HepG2 (cell line): ENCODE data around the gene TMEM198. TPM values are rescaled to one million over a fixed set of nuclear protein-coding genes. Genes with fewer than 3 reads are reported as not detected.

Source experiments
- EZH2 ChIP-seq: conservative IDR thresholded peaks from 2 replicates; pipeline ENCODE4 v1.6.1; 2012; ENCODE audit warnings: mild to moderate bottlenecking, low read depth, low read length, moderate library complexity
- FIP1L1 ChIP-seq: fragments of 200-400 bp; formaldehyde crosslinking; IDR thresholded peaks from 2 replicates; pipeline ENCODE4 v1.6.1; 2018; ENCODE audit warnings: low read depth, mild to moderate bottlenecking, low read length, moderate library complexity, borderline replicate concordance; ENCODE audit not compliant: insufficient read depth
- KLF11 ChIP-seq: IDR thresholded peaks from 2 replicates; pipeline ENCODE4 v1.6.1; 2016; ENCODE audit warnings: missing compliant biosample characterization
- NFKBIZ ChIP-seq: IDR thresholded peaks from 2 replicates; pipeline ENCODE4 v1.6.1; 2018; ENCODE audit warnings: missing genetic modification reagents, missing compliant biosample characterization
- NR2F1 ChIP-seq, 2 experiments: fragments of 450-650 bp in 1 of 2; formaldehyde crosslinking in 1 of 2; IDR thresholded peaks; 2 replicates each; pipeline versions ENCODE4 v1.5.0 to v1.6.1; 2016 to 2020; ENCODE audit warnings: mild to moderate bottlenecking in 1 of 2, missing compliant biosample characterization in 1 of 2, missing genetic modification reagents in 1 of 2, moderate library complexity in 1 of 2
- RBAK ChIP-seq: sonication (generic); formaldehyde crosslinking; IDR thresholded peaks from 2 replicates; pipeline ENCODE4 v1.5.1; 2020; ENCODE audit warnings: mild to moderate bottlenecking, missing genetic modification reagents
- TBX2 ChIP-seq: sonication (generic); formaldehyde crosslinking; IDR thresholded peaks from 2 replicates; pipeline ENCODE4 v1.5.0; 2020; ENCODE audit warnings: missing genetic modification reagents, mild to moderate bottlenecking, borderline replicate concordance
- ZBTB42 ChIP-seq: sonication (generic); formaldehyde crosslinking; IDR thresholded peaks from 2 replicates; pipeline ENCODE4 v1.5.0; 2020; ENCODE audit warnings: mild to moderate bottlenecking, missing genetic modification reagents
- ZFAT ChIP-seq: sonication (generic); formaldehyde crosslinking; conservative IDR thresholded peaks from 2 replicates; pipeline ENCODE4 v1.8.1; 2023; ENCODE audit warnings: missing genetic modification reagents, inconsistent platforms
- ZNF326 ChIP-seq: sonication (generic); formaldehyde crosslinking; IDR thresholded peaks from 2 replicates; pipeline ENCODE4 v1.4.0; 2020; ENCODE audit warnings: missing genetic modification reagents, borderline replicate concordance
- ZNF543 ChIP-seq: sonication (generic); formaldehyde crosslinking; IDR thresholded peaks from 2 replicates; pipeline ENCODE4 v1.4.0; 2020; ENCODE audit warnings: mild to moderate bottlenecking, missing genetic modification reagents
- ZNF766 ChIP-seq: sonication (generic); formaldehyde crosslinking; IDR thresholded peaks from 2 replicates; pipeline ENCODE4 v1.5.0; 2020; ENCODE audit warnings: missing genetic modification reagents, borderline replicate concordance
- ZNF773 ChIP-seq: sonication (generic); formaldehyde crosslinking; IDR thresholded peaks from 2 replicates; pipeline ENCODE4 v1.4.0; 2020; ENCODE audit warnings: missing genetic modification reagents, borderline replicate concordance
- polyA plus RNA-seq, 8 experiments: library from polyadenylated mRNA; depleted of rRNA in 3 of 8; stranded (reverse) in 7 of 8; unstranded in 1 of 8; fragments of >200 nt; fragmentation: Illumina TruSeq in 4 of 8; extraction: Trizol in 4 of 8; gene quantifications; 2 replicates each; pipeline versions ENCODE4 v1.2.1 to v1.2.3, GENCODE V29; 2011 to 2016; ENCODE audit warnings: low read depth in 4 of 8, missing spikeins in 1 of 8, mixed read lengths in 1 of 8; ENCODE audit not compliant: insufficient read depth in 1 of 8
- total RNA-seq, 5 experiments: library from RNA; depleted of rRNA; stranded (reverse); fragments of >200 nt; fragmentation: Illumina TruSeq; extraction: Trizol; gene quantifications; 2 replicates each; pipeline ENCODE4 v1.2.3, GENCODE V29; 2016; ENCODE audit warnings: low read depth in 1 of 5
- TF ChIP-seq, protein P1 (sequence below): IDR thresholded peaks from 2 replicates; pipeline ENCODE4 v1.6.1; 2016; ENCODE audit warnings: missing biosample characterization, missing genetic modification reagents, low read depth
- TF ChIP-seq, protein P2 (sequence below): IDR thresholded peaks from 2 replicates; pipeline ENCODE4 v1.6.1; 2016; ENCODE audit warnings: low read depth, control low read depth
- TF ChIP-seq, protein P3 (sequence below): sonication (generic); formaldehyde crosslinking; IDR thresholded peaks from 2 replicates; pipeline ENCODE4 v1.4.0; 2020; ENCODE audit warnings: missing genetic modification reagents
- TF ChIP-seq, protein P4 (sequence below): sonication (generic); formaldehyde crosslinking; IDR thresholded peaks from 2 replicates; pipeline ENCODE4 v1.4.0; 2020; ENCODE audit warnings: mild to moderate bottlenecking, missing genetic modification reagents
- TF ChIP-seq, protein P5 (sequence below): sonication (generic); formaldehyde crosslinking; IDR thresholded peaks from 2 replicates; pipeline ENCODE4 v1.8.0; 2022; ENCODE audit warnings: mild to moderate bottlenecking, missing genetic modification reagents, moderate library complexity
- TF ChIP-seq, protein P6 (sequence below): sonication (generic); formaldehyde crosslinking; IDR thresholded peaks from 2 replicates; pipeline ENCODE4 v1.9.0; 2021; ENCODE audit warnings: missing genetic modification reagents, borderline replicate concordance

TMEM198 gene
- total and polyA plus RNA-seq, 2 of the 13 experiments (the other 11 are each of a cell fraction or from before 2014, with no cell fraction given), result 17.3 to 23.5 TPM

DNA sequence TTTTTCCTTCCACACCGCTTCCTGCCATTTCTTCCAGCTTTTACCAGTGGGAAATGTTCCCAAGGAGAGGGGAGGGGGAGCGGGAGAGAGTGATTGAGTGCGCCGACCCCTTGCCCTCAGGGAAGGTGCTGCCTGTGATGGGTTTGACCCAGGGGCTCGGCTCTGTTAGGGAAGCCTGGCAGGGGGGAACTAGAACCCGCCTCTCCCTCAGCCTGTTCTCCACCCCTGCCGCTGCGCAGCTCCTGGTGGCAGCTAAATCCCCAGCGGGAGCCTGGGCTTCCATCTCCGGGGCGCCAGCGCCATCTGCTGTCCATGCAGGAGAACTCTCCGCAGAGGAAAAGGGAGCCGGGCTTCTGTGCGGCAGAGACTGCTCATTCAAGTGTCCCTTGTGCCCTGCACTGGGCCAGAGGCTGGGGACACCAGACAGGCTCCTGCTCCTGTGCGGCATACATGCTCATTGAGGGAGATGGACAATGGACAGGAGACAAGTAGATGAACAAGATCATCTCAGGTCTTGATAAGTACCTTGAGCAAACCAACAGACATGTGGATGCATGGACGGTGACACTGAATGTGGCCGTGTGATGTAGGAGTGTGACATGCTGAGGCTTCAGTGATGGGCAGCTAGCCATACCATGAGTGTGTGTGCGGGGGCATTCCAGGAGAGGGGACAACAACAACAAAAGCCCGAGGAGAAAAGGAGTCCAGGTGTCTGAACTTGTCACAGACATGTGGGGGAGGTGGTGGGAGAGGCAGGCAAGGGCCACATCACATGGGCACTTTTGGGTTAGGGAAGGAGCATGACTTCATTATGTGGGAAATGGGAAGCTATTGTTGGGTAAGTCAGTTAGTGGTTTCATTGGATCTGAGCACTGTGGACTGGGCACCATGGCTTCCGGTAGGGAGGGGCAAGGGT is 13.5 kb upstream of the TMEM198 start (continued):
- TF ChIP-seq NR2F1 (CRISPR knock-in tag; IDR thresholded peaks at IDR 0.05) (no peak), KLF11 (CRISPR knock-in tag) (no peak), RBAK (CRISPR knock-in tag) (no peak), FIP1L1 (no peak), TBX2 (CRISPR knock-in tag) (peak; percentile 58; the same call in 1 of the 2 replicates), ZNF766 (CRISPR knock-in tag) (no peak), NFKBIZ (CRISPR knock-in tag) (no peak), ZBTB42 (CRISPR knock-in tag) (no peak), EZH2 (no peak; the same call in 1 of the 2 replicates), ZFAT (no peak), ZNF773 (CRISPR knock-in tag) (no peak), ZNF326 (CRISPR knock-in tag) (no peak), ZNF543 (CRISPR knock-in tag) (no peak)
- TF ChIP-seq, protein P1, sequence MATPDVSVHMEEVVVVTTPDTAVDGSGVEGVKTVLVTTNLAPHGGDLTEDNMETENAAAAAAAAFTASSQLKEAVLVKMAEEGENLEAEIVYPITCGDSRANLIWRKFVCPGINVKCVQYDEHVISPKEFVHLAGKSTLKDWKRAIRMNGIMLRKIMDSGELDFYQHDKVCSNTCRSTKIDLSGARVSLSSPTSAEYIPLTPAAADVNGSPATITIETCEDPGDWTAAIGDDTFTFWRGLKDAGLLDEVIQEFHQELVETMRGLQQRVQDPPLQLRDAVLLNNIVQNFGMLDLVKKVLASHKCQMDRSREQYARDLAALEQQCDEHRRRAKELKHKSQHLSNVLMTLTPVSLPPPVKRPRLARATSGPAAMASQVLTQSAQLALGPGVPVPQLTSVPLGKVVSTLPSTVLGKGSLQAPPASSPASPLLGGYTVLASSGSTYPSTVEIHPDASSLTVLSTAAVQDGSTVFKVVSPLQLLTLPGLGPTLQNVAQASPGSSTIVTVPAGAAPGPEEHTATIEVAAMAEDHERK, result no peak
- TF ChIP-seq, protein P2, sequence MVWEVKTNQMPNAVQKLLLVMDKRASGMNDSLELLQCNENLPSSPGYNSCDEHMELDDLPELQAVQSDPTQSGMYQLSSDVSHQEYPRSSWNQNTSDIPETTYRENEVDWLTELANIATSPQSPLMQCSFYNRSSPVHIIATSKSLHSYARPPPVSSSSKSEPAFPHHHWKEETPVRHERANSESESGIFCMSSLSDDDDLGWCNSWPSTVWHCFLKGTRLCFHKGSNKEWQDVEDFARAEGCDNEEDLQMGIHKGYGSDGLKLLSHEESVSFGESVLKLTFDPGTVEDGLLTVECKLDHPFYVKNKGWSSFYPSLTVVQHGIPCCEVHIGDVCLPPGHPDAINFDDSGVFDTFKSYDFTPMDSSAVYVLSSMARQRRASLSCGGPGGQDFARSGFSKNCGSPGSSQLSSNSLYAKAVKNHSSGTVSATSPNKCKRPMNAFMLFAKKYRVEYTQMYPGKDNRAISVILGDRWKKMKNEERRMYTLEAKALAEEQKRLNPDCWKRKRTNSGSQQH (CRISPR knock-in tag), result no peak
- TF ChIP-seq, protein P3, sequence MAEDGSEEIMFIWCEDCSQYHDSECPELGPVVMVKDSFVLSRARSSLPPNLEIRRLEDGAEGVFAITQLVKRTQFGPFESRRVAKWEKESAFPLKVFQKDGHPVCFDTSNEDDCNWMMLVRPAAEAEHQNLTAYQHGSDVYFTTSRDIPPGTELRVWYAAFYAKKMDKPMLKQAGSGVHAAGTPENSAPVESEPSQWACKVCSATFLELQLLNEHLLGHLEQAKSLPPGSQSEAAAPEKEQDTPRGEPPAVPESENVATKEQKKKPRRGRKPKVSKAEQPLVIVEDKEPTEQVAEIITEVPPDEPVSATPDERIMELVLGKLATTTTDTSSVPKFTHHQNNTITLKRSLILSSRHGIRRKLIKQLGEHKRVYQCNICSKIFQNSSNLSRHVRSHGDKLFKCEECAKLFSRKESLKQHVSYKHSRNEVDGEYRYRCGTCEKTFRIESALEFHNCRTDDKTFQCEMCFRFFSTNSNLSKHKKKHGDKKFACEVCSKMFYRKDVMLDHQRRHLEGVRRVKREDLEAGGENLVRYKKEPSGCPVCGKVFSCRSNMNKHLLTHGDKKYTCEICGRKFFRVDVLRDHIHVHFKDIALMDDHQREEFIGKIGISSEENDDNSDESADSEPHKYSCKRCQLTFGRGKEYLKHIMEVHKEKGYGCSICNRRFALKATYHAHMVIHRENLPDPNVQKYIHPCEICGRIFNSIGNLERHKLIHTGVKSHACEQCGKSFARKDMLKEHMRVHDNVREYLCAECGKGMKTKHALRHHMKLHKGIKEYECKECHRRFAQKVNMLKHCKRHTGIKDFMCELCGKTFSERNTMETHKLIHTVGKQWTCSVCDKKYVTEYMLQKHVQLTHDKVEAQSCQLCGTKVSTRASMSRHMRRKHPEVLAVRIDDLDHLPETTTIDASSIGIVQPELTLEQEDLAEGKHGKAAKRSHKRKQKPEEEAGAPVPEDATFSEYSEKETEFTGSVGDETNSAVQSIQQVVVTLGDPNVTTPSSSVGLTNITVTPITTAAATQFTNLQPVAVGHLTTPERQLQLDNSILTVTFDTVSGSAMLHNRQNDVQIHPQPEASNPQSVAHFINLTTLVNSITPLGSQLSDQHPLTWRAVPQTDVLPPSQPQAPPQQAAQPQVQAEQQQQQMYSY (CRISPR knock-in tag), result no peak
- TF ChIP-seq, protein P4, sequence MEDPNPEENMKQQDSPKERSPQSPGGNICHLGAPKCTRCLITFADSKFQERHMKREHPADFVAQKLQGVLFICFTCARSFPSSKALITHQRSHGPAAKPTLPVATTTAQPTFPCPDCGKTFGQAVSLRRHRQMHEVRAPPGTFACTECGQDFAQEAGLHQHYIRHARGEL (CRISPR knock-in tag), result no peak
- TF ChIP-seq, protein P5, sequence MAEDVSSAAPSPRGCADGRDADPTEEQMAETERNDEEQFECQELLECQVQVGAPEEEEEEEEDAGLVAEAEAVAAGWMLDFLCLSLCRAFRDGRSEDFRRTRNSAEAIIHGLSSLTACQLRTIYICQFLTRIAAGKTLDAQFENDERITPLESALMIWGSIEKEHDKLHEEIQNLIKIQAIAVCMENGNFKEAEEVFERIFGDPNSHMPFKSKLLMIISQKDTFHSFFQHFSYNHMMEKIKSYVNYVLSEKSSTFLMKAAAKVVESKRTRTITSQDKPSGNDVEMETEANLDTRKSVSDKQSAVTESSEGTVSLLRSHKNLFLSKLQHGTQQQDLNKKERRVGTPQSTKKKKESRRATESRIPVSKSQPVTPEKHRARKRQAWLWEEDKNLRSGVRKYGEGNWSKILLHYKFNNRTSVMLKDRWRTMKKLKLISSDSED (CRISPR knock-in tag), result no peak
- TF ChIP-seq, protein P6, sequence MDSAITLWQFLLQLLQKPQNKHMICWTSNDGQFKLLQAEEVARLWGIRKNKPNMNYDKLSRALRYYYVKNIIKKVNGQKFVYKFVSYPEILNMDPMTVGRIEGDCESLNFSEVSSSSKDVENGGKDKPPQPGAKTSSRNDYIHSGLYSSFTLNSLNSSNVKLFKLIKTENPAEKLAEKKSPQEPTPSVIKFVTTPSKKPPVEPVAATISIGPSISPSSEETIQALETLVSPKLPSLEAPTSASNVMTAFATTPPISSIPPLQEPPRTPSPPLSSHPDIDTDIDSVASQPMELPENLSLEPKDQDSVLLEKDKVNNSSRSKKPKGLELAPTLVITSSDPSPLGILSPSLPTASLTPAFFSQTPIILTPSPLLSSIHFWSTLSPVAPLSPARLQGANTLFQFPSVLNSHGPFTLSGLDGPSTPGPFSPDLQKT (CRISPR knock-in tag), result no peak
